ENCODE results near the gene QRICH2.
A peak's percentile ranks its signal among the peaks of the same experiment; 100 is the strongest.
"Not testable (repeated sequence)": the region's sequence is repeated elsewhere in the genome, so short reads cannot be mapped to it uniquely, and the experiment has no call there.

The QRICH2 gene, protein sequence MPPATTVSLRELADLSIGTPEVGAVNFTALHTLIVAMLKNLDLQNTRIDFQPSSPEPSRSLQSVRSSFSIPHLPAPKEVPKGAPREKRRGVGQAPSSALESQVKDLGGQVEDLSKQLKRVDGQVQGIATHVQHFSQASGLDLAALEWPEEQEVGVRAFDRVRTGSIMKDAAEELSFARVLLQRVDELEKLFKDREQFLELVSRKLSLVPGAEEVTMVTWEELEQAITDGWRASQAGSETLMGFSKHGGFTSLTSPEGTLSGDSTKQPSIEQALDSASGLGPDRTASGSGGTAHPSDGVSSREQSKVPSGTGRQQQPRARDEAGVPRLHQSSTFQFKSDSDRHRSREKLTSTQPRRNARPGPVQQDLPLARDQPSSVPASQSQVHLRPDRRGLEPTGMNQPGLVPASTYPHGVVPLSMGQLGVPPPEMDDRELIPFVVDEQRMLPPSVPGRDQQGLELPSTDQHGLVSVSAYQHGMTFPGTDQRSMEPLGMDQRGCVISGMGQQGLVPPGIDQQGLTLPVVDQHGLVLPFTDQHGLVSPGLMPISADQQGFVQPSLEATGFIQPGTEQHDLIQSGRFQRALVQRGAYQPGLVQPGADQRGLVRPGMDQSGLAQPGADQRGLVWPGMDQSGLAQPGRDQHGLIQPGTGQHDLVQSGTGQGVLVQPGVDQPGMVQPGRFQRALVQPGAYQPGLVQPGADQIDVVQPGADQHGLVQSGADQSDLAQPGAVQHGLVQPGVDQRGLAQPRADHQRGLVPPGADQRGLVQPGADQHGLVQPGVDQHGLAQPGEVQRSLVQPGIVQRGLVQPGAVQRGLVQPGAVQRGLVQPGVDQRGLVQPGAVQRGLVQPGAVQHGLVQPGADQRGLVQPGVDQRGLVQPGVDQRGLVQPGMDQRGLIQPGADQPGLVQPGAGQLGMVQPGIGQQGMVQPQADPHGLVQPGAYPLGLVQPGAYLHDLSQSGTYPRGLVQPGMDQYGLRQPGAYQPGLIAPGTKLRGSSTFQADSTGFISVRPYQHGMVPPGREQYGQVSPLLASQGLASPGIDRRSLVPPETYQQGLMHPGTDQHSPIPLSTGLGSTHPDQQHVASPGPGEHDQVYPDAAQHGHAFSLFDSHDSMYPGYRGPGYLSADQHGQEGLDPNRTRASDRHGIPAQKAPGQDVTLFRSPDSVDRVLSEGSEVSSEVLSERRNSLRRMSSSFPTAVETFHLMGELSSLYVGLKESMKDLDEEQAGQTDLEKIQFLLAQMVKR (N-terminal part only)

DNA sequence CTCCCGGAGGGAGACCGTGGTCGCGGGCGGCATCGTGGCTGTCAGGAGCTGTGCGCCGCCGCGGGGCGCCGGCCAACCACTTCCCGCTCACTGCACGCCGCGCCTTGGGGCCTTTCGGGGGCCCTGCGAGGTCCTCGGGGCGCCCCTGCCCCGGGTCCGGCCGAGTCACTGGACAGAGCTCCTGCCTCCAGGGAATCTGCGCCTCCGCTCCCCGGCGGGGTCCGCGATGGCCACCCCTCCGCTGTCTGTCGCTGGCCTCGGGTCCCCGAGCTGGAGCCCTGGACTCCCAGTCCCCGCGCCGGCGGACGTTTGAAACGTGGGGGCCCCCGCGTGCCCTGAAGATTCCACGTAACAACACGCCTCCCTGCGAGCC, at the start of gene QRICH2:
Gene QRICH2, minus strand, starts transcription at position 311 of the 373 bp plus-strand sequence. Its CDS starts 278 bp downstream, at position 33.
- no peak for DNase-seq (ENCODE audit: low read depth in 2 of 2, low spot score in 1 of 2)

DNA sequence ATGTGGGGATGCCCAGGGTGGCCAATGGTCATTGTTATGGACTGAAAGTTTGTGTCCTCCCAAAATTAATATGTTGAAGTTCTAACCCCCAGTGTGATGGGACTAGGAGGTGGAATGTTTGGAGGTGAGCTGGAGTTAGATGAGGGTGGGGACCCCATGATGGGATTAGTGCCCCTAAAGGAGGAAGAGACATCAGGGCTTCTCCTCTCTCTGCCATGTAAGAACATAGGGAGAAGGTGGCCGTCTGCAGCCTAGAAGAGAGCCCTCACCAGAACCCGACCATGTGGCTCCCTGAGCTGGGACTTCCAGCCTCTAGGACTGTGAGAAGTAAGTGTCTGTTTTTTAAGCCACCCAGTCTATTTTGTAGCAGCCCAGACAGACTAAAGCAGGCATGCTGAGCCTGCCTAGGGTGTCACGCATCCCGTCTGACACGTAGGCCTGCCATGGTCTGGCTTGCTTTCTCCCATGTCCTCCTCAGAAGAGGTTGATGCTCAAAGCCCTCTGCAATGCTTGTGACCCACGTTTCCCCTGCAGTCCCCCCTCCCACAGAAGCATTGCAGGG, 49.6 kb upstream of the QRICH2 start:
- DNase-seq (ENCODE audit: low read depth in 2 of 2, low spot score in 1 of 2), result no peak

DNA sequence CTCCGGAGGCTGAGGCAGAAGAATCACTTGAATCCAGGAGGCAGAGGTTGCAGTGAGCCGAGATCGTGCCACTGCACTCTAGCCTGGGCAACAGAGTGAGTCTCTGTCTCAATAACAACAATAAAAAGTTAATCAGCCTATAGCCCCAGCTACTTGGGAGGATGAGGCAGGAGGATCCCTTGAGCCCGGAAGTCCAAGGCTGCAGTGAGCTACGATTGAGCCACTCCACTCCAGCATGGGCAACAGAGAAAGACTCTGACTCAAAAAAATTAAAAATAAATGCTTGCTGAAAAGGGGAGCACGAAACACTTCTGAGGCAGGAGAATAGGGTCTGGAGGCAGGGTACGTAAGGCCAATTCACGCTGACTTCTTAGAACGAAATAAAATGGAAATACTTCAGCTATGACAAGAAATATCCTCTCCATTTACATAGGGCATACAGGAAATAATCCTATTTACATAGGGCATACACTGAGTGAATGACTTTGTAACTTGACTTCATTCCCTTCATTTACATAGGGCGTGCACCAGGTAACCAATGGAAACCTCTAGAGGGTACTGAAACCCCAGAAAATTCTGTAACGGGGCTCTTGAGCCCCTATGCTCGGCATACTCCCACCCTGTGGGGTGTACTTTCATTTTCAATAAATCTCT, 48.9 kb upstream of the QRICH2 start:
- no peak for DNase-seq (ENCODE audit: low read depth in 2 of 2, low spot score in 1 of 2)

DNA sequence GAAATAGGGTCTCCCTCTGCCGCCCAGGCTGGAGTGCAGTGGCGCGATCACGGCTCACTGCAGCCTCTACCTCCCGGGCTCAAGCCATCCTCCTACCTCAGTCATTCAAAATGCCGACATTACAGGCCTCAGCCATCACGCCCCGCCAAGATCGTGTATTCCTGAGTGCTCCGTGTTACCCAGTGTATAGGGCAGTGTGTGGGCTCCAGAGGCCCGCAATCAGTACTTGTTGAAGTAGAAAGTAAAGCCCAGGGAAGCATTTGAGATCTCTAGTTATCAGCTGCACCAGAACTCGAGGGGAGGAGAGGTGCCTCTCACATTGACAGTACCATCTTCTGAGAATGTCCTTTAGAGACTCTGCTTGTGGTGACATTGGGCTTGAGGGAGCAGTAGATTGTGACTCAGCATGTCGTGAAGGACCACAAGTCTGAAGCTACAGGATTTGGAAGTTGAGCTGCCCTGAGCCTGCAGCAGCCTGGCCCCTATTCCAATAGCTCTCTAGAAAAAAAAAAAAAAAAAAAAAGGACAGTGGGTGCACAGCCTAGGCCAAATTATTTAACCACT, 46.8 kb upstream of the QRICH2 start:
- DNase-seq (ENCODE audit: low read depth in 2 of 2, low spot score in 1 of 2), result no peak

DNA sequence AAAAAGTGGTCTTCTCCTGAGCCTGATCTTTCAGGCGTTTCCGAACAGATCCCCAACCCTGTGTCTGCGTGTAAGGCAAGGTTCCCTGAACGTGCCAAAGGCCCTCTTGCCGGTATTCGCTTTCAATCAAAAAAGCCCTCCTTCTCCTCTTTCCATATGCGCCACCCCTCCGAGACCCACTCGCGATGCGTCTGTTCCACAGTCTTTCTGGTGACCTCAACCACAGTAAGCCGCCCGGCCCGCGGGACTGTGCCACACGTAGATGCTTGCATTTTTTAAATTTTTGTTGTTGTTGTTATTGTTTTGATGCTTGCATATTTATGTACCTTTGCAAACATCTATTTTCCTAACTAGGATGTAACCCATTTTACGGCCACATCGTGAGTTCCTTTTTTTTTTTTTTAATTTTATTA, 46.2 kb upstream of the QRICH2 start:
- no peak for DNase-seq (ENCODE audit: low read depth in 2 of 2, low spot score in 1 of 2)

DNA sequence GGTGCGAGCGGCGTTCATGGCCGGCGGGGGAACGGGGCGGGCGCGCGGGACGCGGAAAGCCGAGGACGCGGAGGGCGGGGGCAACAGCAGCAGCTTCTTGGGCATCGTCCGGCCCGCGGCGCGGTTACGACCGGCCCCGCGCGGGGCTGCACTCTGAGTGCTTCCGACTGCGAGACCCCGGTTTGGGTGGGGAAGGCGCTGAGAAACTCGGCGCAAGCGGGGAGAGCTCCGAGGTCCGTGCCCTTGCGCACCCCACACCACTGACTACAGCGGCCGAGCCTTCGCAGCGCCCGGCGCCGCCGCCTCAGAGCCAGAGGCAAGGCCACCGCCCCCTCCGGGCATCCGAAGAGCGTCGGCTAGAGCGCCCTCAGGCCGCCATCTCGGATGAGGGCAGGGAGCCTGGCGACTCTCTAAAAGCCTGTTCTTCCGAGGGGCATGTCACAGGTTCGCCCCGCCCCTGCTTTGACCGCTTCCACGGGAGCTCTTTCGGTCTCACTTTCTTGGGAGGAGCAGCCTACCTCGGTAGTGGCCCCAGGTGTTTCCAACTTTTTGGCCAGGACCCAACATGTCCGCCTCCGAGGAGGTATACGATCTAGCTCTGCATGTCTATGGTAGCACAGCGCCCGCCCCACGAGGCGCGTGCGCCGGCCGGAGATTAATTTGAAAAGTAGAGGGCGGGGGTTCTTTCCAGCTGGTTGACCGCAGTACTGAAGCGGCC, 45.7 kb upstream of the QRICH2 start, which contains the start of gene PRPSAP1:
Gene PRPSAP1, minus strand, starts transcription at position 318 of the 718 bp plus-strand sequence. Its CDS starts 213 bp downstream, at position 105.
- DNase-seq (ENCODE audit: low read depth in 2 of 2, low spot score in 1 of 2), result peak; percentile 58 to 63

DNA sequence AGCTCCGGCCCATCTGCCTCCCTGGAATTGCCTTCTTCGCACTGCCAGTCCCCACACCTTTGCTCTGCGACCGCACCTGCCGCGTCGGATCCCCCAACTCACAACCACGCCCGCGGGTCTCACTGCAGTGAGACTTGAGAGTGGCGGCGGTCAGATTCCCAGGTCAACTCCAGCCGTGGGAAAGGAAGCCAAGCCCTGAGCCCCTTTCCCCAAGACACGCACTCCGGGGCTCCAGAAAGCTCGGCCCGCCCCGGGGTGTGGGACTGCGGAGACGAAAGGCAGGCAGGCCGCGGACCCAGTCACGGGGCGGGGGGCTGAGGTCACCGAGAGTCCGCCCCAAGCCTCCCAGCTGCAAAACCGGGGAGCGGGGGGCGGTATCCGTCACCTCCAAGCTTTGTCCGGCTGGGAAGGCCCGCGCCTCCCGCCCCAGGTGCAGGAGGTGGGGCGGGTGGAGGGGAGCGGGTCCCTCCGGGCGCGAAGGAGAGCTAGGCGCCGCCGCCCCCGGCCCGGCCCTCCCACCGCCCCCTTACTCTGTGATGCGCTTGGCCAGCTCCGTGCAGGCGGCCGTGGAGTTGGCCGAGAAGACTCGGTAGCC, 45.0 kb upstream of the QRICH2 start:
- no peak for DNase-seq (ENCODE audit: low read depth in 2 of 2, low spot score in 1 of 2)

DNA sequence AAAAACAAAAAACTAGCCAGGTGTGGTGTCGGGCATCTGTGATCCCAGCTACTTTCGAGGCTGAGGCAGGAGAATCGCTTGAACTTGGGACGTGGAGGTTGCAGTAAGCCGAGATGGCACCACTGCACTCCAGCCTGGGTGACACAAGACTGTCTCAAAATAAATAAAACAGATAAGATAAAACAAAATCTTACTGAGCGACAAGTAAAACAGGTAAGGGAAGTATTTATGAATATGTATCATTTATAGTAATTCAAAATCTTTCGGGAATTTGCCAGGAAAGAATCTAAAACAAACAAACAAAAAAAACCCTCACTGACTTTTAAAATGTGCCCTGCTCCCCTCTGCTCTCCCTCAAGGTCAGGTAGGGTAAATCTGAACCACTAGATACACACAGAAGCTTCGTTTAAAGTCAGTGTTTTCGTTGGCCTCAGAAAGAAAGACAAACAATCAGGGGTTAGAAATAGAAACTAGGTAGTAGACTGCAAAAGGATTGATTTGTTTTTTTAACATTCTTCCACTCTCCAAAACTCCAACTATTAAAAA, 43.5 kb upstream of the QRICH2 start:
- no peak for DNase-seq (ENCODE audit: low read depth in 2 of 2, low spot score in 1 of 2)

DNA sequence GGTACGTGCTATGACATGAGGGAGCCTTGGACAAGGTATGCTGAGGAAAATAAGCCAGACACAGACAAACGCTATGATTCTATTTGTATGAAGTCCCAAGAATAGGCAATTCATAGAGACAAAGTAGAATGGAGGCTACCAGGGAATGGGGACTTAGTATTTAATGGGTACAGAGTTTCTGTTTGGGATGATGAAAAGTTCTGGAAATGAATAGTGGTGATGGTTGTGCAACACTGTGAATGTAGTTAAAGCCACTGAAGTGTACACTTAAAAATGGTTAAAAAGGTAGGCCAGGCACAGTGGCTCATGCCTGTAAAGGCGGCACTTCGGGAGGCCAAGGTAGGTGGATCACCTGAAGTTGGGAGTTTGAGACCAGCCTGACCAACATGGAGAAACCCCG, 42.4 kb upstream of the QRICH2 start:
- DNase-seq (ENCODE audit: low read depth in 2 of 2, low spot score in 1 of 2), result no peak

DNA sequence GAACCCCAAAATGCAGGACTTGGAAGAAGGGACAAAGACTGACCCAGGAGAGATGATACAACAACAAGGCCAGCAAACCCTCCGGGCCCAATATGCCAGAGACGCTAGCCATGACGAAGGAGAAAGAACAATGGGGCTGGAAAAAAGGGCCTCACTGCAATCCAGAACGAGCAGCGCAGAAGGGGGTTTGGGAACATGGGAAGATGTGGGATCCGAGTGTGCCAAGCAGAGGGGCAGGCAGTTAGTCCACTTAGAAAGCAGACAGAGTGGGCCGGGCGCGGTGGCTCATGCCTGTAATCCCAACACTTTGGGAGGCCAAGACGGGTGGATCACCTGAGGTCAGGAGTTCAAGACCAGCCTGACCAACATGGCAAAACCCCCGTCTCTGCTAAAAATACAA, 38.9 kb upstream of the QRICH2 start:
- not testable (repeated sequence) for DNase-seq (ENCODE audit: low read depth in 2 of 2, low spot score in 1 of 2)

DNA sequence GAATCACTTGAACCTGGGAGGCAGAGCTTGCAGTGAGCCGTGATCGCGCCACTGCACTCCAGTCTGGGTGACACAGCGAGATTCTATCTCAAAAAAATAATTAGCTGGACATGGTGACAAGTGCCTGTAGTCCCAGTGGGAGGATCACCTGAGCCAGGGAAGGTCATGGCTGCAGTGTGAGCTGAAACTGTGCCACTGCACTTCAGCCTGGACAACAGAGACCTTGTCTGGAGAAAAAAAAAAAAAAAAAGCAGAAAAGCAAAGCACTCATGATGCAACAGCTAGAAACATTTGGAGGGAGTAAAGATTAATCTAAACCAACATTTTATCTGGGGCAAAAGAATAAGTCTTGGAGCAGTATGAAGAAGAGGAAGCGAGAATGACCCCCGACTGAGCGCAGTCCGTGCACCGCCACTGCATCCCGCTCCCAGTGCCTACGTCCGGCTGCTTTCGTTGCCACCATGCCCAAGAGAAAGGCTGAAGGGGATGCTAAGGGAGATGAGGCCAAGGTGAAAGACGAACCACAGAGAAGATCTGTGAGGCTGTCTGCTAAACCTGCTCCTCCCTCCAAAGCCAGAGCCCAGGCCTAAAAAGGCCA, 37.4 kb upstream of the QRICH2 start:
- no peak for DNase-seq (ENCODE audit: low read depth in 2 of 2, low spot score in 1 of 2)

DNA sequence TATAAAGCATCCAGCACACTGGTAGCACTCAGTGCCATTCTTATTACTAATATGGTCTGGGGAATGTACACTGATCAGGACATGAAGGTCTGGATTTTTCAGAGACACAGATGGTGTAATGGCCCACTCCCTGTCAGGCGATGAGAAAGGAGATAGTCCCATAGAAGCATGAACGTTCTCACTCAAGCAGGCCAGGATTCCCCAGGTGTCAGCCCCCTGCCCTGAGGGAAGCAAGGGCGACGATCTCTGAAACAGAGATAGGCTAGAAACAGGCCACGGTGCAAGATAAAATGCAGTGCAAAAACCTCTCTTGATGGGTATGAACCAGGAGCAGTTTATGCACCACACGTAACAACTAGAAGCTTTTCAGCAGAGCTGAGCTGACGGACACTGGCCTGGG, 35.0 kb upstream of the QRICH2 start:
- no peak for DNase-seq (ENCODE audit: low read depth in 2 of 2, low spot score in 1 of 2)

DNA sequence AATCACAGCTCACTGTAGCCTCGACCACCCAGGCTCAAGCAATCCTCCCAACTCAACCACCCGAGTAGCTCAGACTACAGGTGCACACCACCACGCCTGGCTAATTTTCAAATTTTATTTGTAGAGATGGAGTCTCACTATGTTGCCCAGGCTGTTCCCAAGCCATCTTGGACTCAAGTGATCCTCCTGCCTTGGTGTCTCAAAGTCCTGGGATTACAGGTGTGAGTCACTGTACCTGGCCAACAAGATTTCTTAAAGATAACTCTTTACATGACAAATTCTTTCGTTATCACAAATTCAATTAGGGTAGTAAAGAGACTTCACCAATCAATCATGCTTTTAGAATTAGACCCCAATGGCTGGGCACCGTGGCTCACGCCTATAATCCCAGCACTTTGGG, 33.2 kb upstream of the QRICH2 start:
- no peak for DNase-seq (ENCODE audit: low read depth in 2 of 2, low spot score in 1 of 2)

DNA sequence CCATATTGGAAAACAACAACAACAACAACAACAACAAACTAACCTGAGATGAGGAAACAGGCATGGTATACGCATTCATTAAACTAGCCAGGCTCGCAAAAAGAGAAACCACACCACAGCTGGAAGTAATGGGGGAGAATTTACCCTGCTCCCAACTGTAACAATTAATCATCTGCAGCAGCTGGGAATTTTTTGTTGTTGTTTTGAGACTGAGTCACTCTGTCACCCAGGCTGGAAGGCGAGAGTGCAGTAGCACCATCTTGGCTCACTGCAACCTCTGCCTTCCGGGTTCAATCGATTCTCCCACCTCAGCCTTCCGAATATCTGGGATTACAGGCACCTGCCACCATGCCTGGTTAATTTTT, 29.3 kb upstream of the QRICH2 start:
- DNase-seq (ENCODE audit: low read depth in 2 of 2, low spot score in 1 of 2), result no peak

DNA sequence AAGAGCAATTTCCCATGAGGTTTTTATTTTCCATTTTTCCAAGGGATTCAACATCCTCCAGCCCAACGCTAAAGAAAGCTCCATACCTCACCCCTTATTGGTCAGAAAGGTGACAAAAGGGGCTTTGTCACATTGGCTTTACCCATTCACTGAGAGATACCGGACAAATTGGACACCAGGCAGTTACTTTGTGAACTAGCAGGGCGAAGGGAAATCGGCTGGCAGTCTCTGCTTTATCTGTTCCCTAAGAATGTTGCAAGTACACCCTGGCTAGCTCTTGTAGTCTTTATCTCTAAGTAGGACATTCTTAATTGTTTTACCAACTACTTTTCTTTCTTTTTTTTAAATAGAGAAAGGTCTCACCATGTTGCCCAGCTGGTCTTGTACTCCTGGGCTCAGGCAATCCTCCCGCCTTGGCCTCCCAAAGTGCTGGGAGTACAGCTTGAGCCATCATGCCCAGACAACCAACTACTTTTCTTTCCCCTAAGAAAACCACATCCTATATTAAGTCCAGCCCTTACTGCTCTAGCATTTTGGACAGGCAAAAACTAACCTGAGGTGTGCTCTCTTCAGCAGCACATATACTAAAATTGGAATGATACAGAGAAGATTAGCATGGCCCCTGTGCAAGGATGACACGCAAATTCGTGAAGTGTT, 28.8 kb upstream of the QRICH2 start:
- no peak for DNase-seq (ENCODE audit: low read depth in 2 of 2, low spot score in 1 of 2)

DNA sequence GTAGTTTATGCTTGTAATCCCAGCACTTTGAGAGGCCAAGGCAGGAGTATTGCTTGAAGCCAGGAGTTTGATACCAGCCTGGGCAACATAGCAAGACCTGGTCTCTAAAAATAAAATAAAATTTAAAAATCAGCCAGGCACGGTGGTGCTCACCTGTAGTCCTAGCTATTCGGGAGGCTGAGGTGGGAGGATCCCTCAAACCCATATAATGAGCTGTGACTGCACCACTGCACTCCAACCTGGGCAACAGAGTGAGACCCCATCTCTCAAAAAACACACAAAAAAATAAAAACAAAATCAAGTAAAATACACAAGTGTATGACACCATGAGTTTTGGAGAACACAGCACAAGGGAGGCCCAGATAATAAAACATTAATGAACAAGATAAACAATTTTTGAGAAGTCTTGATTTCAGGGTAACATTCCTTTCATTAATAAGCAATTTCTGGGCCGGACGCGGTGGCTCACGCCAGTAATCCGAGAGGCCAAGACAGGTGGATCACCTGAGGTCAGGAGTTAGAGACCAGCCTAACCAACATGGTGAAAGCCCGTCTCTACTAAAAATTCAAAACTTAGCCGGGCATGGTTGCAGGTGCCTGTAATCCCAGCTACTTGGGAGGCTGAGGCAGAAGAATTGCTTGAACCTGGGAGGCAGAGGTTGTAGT, 27.8 kb upstream of the QRICH2 start:
- no peak for DNase-seq (ENCODE audit: low read depth in 2 of 2, low spot score in 1 of 2)

DNA sequence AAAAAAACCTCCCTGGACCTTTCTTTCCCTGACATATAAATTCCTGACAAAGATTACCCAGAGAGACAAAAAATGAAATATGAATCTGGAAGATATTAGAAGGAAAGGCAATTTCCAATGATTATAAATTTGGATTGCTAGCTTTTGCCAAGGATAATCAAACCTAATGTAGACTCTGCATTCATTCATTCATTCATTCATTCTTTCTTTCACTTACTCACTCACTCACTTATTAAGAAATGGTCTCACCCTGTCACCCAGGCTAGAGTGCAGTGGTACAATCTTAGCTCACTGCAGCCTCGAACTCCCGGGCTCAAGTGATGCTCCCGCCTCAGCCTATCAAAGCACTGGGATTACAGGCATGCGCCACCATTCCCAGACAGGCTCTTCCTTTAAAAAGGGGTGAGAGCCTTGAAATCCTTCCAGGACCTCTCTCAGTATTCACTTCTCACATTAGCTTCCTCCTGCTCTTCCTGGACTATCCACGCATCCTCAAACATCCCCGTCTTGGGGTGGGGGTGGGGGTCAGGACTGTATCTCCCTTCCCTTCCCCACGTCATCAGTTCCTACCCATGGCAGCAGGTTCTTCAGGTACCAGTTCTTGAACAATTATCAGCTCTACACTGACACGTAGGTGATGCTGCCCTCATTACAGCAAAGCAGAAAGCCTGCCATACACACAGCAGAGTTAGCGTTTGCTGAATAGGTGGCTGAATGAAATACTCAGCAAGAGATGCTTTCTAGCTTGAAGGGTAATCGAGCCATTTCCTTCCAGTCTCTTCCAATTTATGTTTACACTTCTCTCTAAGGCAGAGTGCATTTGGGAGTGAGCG, 25.8 kb upstream of the QRICH2 start:
- no peak for DNase-seq (ENCODE audit: low read depth in 2 of 2, low spot score in 1 of 2)

Data from stimulated activated CD8-positive, alpha-beta memory T cell treated with anti-CD3 and anti-CD28 coated beads, Interleukin-4, amount 100 ng/mL, for 1 hour (primary cell).